ENCODE data around the gene NECTIN2.
"Not testable (repeated sequence)": the region's sequence is repeated elsewhere in the genome, so short reads cannot be mapped to it uniquely, and the experiment has no call there.

Gene NECTIN2

DNA sequence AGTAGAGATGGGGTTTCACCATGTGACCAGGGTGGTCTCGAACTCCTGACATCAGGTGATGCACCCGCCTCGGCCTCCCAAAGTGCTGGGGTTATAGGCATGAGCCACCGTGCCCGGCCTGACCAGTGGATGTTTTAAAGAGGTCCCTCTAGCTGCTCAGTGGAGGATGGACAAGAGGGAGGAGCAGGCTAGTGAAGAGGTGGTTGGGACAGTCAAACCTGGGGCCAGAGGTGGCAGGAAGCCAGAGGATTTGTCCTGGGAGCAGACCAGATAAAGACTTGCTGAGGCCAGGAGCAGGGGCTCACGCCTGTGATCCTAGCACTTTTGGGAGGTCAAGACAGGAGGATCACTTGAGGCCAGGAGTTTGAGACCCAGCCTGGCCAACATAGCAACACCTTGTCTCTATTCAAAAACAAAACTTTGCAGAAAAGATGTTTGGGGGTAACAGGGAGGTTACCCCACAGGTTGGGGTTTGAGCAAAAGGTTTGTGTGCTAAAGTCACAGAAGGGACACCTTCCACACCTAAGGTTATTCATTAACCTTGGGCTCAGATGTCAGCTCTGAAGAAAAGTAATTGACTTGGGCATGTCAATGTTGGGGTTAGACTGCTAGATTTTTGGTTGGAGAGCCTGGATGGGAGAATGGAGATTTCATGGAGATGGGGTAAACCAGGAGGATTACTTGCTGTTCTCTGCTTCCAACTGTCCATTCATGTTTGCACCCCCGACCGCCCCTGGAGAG lies 28.2 kb upstream of the NECTIN2 start:
- DNase-seq (ENCODE audit: low read depth in 2 of 2) = no peak

DNA sequence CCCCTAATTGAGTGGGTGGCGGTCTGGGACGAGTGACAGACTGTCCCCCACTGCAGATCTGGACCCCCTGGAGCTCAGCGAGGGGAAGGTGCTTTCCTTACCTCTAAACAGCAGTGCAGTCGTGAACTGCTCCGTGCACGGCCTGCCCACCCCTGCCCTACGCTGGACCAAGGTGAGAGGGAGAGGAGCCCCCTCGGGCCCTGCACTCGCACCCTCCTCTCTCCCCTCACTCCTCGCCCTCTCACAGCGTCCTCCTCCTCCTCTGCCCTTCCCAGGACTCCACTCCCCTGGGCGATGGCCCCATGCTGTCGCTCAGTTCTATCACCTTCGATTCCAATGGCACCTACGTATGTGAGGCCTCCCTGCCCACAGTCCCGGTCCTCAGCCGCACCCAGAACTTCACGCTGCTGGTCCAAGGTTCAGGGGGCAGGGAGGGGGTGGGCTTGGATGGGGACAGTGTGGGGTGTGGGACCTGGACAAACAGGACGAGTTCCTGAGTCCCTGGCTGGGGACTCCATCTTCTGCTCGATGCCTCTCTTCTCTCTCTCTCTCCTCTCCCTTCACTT lies 27.5 kb upstream of the NECTIN2 start:
- no peak for DNase-seq (ENCODE audit: low read depth in 2 of 2)

DNA sequence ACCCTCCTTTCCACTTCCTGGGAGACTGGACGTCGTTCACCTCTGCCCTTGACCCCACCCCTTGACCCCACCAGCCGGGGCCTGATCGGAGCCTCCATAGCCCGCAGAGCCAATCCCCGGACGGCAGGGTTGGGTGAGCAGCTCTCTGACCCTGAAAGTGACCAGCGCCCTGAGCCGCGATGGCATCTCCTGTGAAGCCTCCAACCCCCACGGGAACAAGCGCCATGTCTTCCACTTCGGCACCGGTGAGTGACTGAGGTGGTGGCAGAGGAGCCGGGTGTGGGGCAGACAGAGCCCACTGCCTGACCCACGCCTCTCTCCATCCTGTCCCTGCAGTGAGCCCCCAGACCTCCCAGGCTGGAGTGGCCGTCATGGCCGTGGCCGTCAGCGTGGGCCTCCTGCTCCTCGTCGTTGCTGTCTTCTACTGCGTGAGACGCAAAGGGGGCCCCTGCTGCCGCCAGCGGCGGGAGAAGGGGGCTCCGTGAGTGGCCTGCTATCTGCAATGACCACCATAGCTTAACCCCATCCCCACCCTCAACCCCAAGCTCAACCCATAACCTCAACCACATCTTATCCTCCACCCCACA lies 26.8 kb upstream of the NECTIN2 start:
- DNase-seq (ENCODE audit: low read depth in 2 of 2) = no peak

DNA sequence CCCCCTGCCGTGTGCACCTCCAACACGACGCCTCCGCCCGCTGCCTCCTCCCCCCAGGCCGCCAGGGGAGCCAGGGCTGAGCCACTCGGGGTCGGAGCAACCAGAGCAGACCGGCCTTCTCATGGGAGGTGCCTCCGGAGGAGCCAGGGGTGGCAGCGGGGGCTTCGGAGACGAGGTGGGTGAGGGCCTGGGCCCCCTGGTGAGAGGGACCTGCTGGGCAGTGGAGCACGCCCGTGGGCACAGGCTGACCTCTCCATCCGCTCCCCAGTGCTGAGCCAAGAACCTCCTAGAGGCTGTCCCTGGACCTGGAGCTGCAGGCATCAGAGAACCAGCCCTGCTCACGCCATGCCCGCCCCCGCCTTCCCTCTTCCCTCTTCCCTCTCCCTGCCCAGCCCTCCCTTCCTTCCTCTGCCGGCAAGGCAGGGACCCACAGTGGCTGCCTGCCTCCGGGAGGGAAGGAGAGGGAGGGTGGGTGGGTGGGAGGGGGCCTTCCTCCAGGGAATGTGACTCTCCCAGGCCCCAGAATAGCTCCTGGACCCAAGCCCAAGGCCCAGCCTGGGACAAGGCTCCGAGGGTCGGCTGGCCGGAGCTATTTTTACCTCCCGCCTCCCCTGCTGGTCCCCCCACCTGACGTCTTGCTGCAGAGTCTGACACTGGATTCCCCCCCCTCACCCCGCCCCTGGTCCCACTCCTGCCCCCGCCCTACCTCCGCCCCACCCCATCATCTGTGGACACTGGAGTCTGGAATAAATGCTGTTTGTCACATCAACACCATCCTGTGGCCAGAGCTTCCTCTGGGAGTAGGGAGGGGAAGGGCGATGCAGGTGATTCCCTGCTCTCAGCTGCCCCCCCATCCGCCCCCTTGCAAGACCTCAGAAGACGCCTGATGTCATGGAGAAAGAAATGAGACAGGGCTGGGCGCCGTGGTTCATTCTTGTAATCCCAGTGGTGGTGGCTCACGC lies 25.2 kb upstream of the NECTIN2 start:
- DNase-seq (ENCODE audit: low read depth in 2 of 2) = no peak

DNA sequence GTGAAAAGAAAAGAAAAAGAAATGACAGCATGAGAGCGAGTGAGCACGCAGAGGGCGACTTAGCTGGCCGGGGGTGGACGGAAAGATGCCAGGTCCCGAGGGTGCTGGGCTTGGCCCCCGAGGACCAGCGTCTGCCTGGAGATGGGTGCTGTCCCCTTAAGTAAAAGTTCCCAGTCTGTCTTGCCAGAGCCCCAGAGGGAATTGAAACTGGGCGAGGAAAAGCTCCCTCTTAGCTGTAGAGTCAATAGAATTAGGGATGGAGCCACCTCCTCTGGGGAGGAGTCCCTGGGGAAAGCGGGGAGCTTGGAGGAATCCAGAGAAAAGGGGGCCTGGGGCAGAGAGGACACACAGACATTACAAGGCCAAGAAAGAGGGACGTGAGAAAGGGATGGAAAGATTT lies 23.9 kb upstream of the NECTIN2 start:
- DNase-seq (ENCODE audit: low read depth in 2 of 2) = no peak

DNA sequence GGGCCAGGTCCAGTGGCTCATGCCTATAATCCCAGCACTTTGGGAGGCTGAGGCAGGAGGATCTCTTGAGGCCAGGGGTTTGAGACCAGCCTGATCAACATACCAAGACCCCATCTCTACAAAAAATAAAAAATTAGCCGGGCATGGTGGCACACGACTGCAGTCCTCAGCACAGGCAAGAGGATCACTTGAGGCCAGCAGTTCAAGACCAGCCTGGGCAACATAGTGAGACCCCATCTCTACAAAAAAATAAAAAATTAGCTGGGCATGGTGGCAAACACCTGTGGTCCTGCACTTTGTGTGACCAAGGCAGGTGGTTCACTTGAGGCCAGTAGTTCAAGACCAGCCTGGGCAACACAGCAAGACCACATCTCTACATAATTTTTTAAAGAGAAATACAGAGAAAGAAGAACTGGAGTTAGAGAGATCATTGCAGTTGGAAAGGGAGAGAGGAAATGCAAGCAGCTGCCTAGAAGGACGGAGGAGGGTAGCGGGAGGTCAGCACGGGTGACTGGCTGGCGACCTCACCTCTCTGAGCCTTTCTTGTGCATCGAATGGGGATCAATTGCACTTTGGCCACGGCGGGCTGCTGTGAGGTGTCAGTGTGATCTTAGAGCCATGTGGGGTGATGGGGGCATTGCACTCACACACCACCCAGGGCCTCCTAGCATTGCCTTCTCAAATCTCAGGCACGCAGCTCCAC lies 23.3 kb upstream of the NECTIN2 start:
- DNase-seq (ENCODE audit: low read depth in 2 of 2) = no peak

DNA sequence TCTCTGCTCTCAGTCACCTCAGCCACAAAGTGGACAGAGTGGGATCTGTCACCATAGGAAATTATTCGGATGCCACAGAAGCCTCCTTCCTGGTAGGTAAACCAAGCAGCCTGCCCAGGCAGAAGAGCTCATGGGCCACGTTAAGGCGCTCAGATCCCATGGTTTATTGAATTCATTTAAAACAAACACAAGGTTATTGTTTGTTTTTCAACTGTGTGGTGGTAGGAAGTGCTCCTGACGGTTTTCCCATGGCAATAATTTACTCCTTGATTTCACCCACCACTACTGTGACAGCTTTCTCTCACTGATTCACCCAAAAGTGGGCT lies 22.8 kb upstream of the NECTIN2 start:
- no peak for DNase-seq (ENCODE audit: low read depth in 2 of 2)

DNA sequence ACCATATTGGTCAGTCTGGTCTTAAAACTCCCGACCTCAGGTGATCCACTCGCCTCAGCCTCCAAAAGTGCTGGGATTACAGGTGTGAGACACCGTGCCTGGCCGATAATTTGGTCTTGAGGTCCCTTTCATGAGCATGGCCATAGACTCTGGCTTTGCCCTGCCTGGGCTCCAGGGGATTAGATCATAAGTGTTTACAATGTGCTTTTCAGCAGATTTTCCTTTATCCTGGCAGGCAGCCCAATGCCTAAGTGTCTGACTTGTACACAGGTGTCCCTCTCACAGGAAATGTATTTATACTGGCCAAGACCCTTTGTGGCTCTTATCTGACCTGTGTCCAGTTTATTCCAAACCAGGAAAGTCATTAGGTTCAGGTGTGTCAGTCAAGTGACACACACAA lies 21.3 kb upstream of the NECTIN2 start:
- DNase-seq (ENCODE audit: low read depth in 2 of 2) = no peak

DNA sequence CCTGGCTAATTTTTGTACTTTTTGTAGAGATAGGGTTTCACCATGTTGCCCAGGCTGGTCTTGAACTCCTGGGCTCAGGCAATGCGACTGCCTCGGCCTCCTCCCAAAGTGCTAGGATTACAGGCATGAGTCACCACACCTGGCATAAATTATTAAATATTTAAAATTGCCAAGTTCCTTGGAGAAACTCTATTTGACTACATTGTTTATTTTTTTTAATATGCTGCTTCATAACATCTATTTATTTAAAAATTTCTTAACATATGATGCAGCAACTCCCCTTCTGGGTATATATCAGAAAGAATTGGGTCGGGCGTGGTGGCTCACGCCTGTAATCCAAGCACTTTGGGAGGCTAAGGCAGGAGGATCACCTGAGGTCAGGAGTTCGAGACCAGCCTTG lies 13.2 kb upstream of the NECTIN2 start:
- DNase-seq (ENCODE audit: low read depth in 2 of 2) = not testable (repeated sequence)

DNA sequence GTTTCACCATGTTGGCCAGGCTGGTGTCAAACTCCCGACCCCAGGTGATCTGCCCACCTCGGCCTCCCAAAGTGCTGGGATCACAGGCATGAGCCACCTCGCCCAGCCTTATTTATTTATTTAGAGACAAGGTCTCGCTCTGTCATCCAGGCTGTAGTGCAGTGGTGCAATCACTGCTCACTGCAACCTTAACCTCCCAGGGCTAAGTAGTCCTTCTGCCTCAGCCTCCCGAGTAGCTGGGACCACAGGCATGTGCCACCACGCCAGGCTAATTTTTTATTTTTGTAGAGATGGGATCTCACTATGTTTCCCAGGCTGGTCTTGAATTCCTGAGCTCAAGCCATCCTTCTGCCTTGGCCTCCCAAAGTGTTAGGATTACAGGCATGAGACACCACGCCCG lies 11.7 kb upstream of the NECTIN2 start:
- DNase-seq (ENCODE audit: low read depth in 2 of 2) = not testable (repeated sequence)

DNA sequence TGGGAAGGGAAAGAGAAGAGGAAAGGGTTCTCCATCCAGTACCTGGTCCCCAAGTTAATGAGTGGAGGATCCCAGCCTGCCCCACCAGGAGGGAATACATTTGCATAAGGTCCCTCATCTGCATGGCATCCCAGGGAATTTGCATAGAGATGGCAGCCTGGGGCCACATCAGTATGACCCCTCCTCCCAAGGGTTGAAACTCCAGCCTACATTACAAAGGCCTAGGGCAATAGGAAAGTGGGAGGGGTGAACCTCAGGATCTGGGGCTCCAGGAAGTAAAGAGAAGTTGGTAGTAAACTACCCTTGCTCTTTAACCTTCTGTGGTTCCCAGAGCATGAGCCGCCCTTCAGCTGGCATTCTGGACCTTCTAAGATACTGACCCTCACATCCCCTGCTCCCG lies 6.8 kb upstream of the NECTIN2 start:
- no peak for DNase-seq (ENCODE audit: low read depth in 2 of 2)

DNA sequence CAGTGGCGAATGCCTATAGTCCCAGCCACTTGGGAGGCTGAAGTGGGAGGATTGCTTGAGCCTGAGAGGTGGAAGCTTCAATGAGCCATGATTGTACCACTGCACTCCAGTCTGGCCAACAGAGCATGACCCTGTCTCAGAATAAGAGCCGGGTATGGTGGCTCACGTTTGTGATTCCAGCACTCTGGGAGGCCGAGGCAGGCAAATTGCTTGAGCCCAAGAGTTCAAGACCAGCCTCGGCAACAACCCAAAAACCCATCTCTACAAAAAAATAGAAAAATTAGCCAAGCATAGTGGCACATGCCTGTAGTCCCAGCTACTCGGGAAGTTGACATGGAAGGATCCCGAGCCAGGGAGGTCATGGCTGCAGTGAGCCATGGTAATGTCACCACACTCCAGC lies 5.3 kb upstream of the NECTIN2 start:
- DNase-seq (ENCODE audit: low read depth in 2 of 2) = no peak

DNA sequence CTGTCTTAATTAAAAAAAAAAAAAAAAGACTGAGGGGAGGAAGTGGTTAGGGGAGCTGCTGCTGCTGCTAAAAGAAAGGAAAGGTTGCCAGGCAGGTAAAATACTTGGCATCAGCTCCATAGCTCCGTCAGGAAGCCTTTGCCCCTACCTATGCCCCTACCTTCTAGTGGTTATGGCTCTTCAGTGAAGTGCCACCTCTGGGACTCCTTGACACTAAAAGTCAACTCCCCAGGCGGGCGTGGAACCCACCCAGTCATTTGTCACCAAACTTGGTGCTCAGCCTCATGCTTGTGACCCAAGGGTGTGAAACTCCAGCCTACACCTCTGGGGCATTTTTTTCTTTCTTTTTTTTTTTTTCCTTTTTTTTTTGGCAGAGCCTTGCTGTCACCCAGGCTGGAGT lies 4.9 kb upstream of the NECTIN2 start:
- DNase-seq (ENCODE audit: low read depth in 2 of 2) = no peak

DNA sequence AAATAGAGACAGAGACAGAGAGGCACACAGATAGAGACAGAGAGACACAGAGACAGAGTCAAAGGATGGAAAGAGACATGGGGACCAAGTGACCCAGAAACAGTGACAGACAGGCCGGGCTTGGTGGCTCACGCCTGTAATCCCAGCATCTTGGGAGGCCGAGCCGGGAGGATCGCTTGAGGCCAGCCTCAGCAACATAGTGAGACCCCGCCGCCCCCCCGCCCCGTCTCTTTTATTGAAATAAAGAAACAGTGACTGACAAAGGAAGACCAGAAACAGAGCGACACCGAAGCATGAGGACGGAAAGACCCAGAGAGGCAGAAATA lies 848 bp upstream of the NECTIN2 start:
- no peak for DNase-seq (ENCODE audit: low read depth in 2 of 2)

DNA sequence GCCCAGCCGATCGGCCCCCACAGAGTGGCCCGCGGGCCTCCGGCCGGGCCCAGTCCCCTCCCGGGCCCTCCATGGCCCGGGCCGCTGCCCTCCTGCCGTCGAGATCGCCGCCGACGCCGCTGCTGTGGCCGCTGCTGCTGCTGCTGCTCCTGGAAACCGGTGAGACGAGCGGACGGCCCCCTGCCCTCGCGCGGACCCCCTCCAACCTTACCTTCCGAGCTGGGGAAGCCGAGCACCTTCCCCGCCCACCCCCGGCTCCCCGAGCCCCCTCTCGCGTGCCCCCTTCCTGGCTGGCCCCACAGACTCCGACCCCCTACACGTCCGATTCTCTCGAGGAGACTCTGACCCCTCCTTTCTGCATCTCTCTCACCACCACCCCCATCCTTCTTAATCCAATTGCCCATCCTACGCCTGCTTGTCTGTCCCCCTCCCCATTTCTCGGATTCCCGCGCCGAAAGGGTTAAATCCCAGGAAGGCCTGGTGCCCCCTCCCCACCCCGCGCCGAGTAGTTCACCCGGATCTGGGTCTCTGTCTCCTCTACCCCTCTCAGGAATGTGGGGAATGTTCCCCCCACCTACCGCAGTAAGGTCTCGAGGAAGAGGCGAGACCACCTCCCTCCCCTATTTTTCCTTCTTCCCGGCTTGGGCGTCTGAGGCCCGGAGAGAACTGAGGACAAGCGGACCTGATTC lies 502 bp downstream of the NECTIN2 start:
- no peak for DNase-seq (ENCODE audit: low read depth in 2 of 2)

DNA sequence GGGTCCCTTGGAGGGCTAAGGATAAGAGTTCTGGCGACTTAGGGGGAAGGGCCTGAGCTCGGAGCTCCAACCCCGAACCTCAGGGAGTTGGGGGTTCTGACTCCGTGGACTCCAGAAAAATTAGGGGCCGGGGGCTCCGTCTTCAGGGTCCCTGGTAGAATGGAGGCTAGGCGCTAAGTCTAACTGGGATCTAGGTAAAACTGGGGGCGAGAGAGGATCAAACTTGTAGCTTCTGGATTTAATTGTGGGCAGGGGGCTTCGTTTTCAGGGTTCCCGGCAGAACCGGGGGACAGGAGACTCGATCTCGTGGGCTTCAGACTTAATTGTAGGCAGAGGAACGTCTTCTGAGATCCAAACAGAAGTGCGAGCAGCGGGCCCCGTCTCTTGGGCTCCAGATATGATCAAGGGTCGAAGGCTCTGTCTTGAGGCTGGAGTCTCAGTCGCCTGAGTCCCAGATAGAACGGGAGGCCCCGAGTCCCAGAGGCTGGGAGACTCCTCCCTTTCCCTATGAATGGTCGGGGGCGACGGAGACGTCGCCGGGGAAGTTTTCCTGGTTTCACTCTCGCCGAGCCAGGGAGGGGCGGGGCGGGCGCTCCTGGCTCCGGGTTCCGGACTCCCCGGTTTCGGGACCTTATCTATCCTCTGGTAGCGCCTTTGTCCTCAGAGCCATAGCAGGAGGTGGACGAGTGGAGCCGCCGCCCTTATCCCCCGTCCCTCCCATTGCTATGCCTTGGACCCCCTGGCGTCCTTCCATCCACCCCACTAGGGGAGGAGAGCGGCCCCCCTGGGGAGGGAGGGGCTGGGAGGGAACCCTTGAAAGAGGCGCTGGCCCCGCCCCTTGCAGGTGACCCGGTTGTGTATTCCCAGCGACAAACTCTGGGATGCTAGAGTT lies 1.3 kb downstream of the NECTIN2 start:
- no peak for DNase-seq (ENCODE audit: low read depth in 2 of 2)

DNA sequence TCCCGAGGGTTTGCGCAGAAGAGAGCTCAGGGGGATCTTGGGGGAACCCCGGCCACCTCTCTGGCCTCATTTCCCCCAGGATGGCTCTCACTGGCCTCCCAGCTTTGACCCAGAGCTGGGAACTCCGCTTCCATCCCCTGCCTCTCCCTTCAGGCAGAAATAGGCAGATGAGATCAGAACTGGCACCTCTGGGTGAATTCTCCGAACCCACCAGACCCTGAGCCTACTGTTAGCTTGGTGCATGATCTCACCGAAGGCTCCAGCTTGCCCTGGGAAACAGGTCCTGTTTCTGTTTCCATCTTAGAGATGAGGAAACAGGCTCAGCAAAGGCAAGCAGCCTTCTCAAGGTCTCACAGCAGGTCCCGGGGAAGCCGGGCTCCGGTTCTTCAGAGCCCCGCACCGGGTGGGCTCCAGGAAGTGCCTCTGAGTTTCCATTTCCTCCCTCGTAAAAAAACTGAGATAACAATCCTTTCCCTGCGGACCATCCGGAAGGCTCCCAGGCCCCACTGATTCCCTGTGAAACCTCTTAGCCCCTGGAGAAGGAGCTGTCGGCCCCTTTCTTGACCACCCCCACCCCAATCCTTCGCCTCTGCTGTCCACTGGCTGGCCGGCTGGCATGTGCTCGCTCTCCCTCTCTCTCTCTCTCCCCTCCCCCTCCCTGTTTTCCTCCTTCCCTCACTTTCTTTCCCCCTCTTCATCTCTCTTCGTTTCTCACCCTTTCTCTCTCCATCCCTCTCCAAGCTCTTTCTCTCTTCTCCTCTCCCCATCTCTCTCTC lies 2.1 kb downstream of the NECTIN2 start:
- no peak for DNase-seq (ENCODE audit: low read depth in 2 of 2)

DNA sequence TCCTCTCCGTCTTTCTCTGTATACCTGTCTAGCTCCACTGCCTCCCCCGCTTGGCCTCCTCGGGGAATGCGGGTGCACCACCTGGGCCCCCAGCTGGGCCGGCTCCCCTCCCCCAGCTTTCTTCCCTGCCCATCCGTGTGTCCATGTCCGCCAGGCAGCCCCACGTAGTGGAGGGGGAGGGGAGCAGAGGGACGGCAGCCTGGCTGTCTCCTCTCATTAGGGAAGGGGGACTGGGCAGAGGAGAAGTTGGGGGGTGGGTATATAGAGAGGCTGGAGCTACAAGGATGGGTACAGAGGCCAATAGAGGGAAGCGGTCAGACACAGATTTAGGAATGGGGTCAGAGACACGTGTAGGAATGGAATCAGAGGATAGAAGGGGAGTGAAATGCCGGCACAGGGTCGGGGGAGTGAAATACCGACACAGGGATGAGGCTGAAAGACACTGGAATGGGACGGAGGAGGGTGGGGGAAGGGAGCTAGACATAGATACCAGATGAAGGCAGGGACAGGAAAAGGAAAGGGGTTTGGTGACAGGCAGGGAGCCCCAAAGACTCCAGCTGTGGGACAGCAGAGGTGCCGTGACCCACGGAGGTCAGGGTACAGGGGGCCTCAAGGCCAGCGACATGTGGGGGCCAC lies 2.8 kb downstream of the NECTIN2 start:
- DNase-seq (ENCODE audit: low read depth in 2 of 2) = no peak

DNA sequence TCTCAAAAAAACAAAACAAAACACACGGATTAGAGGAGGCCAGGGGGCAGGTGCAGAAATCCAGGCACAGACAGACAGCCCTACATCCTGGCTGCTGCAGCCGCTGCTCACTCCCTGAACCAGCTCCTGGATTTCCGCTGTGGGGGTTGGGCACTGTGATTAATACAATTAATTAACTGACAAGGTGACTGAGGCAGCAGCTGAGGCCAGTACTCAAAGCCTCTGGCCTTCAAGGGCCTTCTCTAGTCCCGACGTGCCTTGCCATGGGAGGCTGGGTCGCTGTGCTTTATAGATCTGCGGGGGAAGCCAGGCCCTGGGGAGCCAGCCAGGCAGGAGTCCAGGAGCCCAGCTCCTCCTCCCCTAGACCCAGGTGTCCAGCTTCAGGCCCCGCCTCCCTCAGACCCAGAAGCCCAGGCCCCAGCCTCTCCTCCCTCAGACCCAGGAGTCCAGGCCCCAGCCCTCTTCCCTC lies 4.6 kb downstream of the NECTIN2 start:
- no peak for DNase-seq (ENCODE audit: low read depth in 2 of 2)
